HCEC 1CT (cell line): ENCODE measurements around the gene MAEL.

Experiments
- DNase-seq: peaks from one replicate; pipeline ENCODE4 v3.0.0-alpha.2; 2017

The MAEL gene

DNA sequence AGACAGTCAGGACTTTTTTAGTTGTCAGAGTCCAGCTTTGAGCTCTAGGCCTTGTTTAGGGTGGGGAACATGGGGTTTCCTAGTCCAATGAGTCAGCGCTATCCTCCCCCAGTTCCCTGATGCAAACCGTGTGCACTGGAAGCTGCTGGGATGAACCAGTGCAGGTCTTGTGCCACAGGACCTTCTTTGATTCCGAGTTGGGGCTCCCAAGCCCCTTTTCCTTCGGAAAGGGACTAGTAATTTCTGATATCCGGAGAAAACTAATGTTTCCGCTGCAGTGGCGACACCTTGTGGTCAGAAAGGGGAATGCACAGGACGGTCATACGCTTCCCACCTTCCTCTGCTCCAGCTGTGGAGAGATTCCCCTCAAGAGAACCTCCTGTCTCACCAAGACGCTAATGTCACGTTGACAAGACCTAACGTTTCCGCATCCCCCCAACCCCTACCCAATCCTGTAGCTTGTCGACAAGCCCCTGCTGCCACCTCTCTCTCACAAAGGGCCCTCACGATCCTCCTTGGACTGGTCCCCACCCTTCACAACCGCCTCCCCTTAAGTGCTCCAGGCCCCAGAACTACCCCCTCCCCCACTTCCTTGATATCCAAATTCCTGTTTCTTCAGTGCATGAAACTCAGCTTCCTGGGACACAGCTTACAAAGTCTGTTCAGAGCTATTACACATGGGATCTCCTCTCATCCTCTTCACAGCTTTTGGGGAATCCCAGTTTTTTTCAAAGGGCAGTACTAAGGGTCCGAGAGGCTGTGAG is 70.1 kb downstream of the MAEL start:
- DNase-seq, result peak; percentile 52

DNA sequence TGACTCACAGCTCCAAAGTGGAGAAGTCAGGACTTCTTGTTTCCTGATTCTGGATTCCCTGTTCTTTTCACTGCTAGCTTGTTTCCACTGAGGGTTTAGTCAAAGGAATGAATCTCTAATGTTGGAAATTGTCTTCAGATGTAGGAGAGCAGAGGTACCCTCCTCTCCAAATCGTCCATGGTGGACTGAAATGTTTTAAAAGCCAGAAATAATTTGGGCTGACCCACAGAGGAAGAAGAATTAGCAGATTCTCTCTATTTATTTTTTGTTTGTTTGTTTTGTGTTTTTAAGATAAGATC is 70.7 kb downstream of the MAEL start:
- DNase-seq, result no peak

DNA sequence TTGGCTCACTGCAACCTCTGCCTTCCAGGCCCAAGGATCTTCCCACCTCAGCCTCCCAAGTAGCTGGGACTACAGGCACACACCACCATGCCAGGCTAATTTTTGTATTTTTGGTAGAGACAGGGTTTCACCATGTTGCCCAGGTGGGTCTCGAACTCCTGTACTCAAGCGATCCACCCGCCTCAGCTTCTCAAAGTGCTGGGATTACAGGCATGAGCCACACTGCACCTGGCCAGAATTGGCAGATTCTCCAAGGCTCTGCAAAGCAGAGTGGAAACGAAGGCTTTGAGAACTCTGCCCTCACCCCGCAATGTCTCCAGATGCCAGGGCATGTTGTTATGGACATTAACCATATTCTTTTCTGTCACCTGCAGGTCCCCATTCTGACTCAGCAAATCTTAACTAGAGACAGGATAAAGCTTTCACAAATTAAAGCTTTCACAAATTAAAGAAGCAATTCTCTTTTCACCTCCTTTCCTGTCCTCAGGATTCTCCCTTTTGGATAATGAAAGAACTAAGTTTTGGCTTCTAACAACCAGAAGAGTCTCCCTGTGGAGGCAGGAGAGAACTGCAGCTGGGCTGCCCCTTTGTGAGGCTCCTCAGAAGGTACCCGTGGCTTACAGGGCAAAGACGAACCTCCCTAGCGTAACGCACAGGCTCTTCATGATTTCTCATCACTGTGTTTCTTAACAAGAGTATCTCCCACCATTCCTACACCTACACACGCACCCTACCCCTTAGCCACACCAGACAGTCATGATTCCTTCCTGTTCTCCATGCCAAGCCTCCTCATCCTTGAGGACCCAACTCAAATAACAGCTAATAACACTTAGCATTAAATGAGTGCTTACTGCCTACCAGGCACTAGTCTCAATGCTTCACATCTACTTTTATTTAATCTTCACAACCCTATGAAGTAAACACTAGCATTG is 71.3 kb downstream of the MAEL start:
- no peak for DNase-seq

DNA sequence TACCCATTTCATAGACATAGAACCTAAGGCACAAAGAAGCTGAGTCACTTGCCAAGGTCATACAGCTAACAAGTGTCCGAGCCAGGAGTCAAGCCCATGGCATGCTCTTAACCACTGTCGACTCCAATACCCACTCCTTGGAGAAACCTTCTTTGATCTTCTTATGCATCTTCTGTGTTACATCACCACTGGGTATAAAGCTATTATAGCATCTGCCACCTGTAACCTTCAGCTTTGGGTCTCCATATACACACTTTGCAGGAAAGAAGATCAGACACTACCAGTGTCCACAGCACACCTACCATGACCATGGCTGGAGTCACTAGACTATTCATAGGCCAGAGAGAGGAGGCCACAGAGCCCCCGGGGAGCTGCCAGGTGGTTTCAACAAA is 72.0 kb downstream of the MAEL start:
- no peak for DNase-seq

DNA sequence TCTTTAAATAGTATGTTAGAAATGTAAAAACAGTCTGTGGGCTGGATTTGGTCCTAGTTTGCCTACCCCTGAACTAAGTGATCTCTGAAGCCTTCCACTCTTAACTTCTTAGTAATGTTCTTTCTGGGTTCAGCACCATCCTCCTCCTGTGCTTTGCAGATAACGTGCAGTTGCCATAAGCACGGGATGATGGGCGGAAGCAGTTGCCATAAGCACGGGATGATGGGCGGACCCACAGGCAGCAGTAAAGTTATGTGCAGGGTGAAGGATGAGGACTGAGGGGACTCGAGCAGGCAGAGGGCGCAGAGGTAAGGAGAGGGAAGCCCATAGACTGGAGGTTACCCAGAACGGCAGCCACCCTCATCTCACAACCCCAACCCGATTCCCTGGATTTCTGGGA is 75.5 kb downstream of the MAEL start:
- no peak for DNase-seq

DNA sequence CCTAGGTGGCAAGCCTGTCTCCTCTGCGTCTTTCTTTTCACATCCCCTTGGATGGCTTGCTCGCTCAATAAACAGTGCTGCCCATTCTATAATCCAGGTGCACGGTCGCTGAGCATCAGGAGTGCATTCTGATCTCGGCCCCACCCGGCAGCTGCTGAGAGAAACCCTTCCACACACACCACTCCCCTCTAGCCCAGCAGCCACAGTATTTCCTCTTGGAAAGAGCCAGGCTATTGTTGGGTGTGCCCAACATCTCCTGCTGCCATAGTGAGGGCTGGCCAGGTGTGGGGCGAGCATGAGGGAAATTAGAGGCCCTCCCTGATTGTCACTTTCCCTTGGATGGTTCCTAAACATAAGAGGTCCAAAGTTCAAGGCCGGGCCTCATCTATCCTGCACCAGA is 76.4 kb downstream of the MAEL start:
- no peak for DNase-seq

DNA sequence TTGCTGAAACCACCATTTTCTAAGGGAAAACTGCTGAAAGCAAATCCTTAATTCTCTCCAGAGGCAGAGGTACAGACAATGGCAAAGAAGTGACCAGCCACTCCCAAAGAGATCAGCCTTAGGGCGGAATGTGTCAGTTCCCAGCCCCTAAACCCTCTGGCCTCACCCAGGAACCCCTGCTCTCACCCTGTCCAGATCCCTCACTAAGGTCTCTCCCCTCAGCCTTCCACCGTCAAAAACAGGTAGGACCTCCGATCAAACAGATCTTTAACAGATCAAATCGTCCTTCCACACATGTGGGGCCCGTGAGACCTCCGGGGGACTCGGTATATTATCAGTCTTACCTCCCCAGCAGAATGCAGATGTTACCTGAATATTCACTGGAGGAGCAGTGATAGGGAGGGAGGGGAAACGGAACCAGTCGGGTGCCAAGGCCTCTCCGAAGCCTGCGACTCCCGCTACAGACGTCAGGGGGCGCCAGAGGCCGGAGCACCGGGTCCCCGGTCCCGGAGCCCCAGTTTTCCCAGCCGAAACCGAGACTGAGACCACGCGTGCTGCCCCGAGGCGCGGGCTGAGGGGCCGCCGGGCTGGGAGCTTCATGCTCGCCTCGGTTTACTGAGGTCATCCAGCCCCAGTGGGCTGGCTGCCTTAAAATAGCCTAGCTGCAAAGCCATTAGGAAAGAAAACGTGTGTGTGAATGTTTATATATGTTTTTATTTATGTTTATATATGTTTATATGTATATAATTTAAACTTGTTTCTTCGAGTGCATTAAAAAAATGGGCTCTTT is 77.4 kb downstream of the MAEL start:
- DNase-seq, result peak; percentile 48

DNA sequence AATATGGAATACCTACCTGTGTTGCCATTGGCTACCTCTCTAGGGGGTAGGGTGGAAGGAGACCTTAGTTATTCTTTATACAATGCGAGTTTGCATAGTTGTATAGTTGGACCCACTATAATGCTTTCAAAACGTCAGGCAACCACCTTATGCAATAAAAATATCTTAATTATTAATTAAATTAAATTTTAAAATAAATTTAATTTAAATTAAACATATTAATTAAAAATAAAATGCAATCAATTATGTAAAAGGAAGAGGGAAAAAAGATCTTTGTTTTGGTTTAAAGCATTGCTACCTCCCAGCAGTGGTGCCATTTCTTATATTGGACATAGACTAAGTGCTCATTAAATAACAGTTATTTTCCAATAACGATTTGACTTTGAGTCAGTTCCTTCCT is 78.8 kb downstream of the MAEL start:
- DNase-seq, result no peak

DNA sequence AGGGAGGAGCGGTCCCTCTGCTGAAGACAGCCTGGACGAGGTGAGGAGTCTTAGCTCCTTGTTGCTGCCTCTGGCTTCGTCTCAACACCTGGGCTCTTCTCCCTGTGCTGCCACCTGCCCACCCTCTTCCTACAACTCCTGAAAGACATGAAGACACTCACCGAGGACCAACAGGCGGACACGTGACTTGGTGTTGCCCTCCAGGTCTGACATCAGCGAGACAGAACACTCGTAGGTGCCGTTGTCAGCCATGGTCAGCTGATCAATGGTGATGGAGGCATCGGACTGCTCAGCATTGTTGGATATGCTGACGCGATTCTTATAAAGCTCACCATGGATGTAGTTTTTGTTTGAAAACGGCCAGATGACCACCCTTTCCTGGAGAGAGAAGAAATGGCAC is 79.7 kb downstream of the MAEL start:
- no peak for DNase-seq

DNA sequence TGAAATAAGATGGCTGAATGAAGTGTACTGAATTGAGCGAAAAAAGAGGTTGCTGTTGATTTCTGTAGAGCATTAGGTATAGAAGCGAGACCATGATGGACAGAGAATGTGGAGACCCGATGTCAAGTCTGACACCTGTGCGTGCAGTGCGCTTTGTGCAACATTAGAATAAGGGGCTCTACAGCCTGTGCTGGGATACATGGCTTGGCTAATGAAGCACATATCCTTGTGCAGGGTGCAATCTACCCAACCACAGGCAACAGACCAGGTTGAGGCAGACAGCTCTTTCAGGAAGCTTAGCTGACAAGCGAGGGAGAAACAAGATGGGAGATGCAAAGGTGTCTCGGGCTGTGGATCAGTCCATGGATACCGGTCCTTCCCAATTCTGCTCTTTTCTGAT is 82.2 kb downstream of the MAEL start:
- no peak for DNase-seq
